Transverse colon (tissue), 4 donors: ENCODE results near the gene C11orf91. TPM values are rescaled to one million over a fixed set of nuclear protein-coding genes. Genes with fewer than 3 reads are reported as not detected.

Source experiments
- DNase-seq: peaks from one replicate; pipeline ENCODE4 v3.0.0-alpha.2; 2019
- H3K27ac ChIP-seq, 4 donors: fragments of 200-600 bp; sonication (generic); 2 replicates each; pipeline ENCODE4 v1.5.1; 2016 to 2018; ENCODE audit warnings: inconsistent platforms in 4 of 4
- H3K27me3 ChIP-seq: fragments of 200-600 bp; sonication (generic); 2 replicates; pipeline ENCODE4 v1.5.1; 2017; ENCODE audit warnings: inconsistent platforms
- H3K36me3 ChIP-seq, 4 donors: fragments of 200-600 bp; sonication (generic); 2 replicates each; pipeline ENCODE4 v1.5.1; 2017 to 2019; ENCODE audit warnings: inconsistent platforms in 4 of 4
- H3K4me1 ChIP-seq, 4 donors: fragments of 200-600 bp; sonication (generic); 2 replicates each; pipeline ENCODE4 v1.5.1; 2017 to 2020; ENCODE audit warnings: inconsistent platforms in 4 of 4
- H3K4me3 ChIP-seq, 4 donors: fragments of 200-600 bp; sonication (generic); 1 replicate in 1 of 4; 2 replicates in 3 of 4; pipeline versions ENCODE4 v1.5.1 to v1.6.1; 2017 to 2019; ENCODE audit warnings: inconsistent platforms in 4 of 4
- H3K9me3 ChIP-seq, 2 donors: fragments of 200-600 bp; sonication (generic); 2 replicates each; pipeline ENCODE4 v1.5.1; 2017 to 2019; ENCODE audit warnings: inconsistent platforms in 2 of 2
- EP300 ChIP-seq: sonication (generic); formaldehyde crosslinking; IDR thresholded peaks from one replicate; pipeline ENCODE4 v1.6.1; 2017; ENCODE audit warnings: antibody characterized with exemption, low read depth
- POLR2A ChIP-seq: fragments of 450-650 bp; IDR thresholded peaks from one replicate; pipeline ENCODE4 v1.6.1; 2016; ENCODE audit warnings: antibody characterized with exemption, mild to moderate bottlenecking, moderate library complexity
- POLR2AphosphoS5 ChIP-seq, 3 donors: sonication (generic); formaldehyde crosslinking; IDR thresholded peaks; one replicate each; pipeline ENCODE4 v1.6.1; 2016; ENCODE audit warnings: antibody characterized with exemption in 3 of 3
- WGBS, 2 donors: methylation state at CpG; one replicate each; pipeline ENCODE4 v1.1.5; 2018; ENCODE audit warnings: low coverage in 1 of 2; 5-methylcytosine and 5-hydroxymethylcytosine counted together
- in situ Hi-C, 4 donors: fragments of 200-750 bp; cut with MboI; loops; one replicate each; pipeline versions ENCODE4 v1.15.0 to v1.15.1; 2017; ENCODE audit warnings: low sequenced_read_pairs in 3 of 4, low pct_ligation_motif_present in 1 of 4, low pct_unique_long_range_greater_than_20kb in 1 of 4
- intact Hi-C: fragments of 100-400 bp; cut with DNase I; formaldehyde crosslinking; loops from one replicate; pipeline ENCODE4 v1.15.1; 2023; ENCODE audit warnings: low total_unique reads
- total RNA-seq, 4 donors: library from RNA; depleted of rRNA; stranded (reverse); fragments of >200 nt; gene quantifications; one replicate each; pipeline ENCODE4 v1.1.0, GENCODE V29; 2016
- TF ChIP-seq, protein P1 (sequence below), 5 experiments: fragments of 200-600 bp in 3 of 5; fragments of 450-650 bp in 2 of 5; sonication (generic) in 3 of 5; IDR thresholded peaks; 1 replicate in 2 of 5; 2 replicates in 3 of 5; pipeline ENCODE4 v1.5.1; 2016 to 2017; ENCODE audit warnings: antibody characterized with exemption in 5 of 5, inconsistent platforms in 3 of 5, mild to moderate bottlenecking in 2 of 5, moderate library complexity in 1 of 5

The C11orf91 gene
- total RNA-seq, 4 donors from 2014 or later: not detected

- H3K4me1 ChIP-seq: no peaks in the 10 kb centered on the region
- H3K9me3 ChIP-seq: no peaks in the 10 kb centered on the region
- no peaks in the 10 kb centered on the region for H3K36me3 ChIP-seq
- TF ChIP-seq POLR2A (no peak), EP300 (no peak), POLR2AphosphoS5 (IDR thresholded peaks at IDR 0.05) (no peak)
- TF ChIP-seq, protein P1, sequence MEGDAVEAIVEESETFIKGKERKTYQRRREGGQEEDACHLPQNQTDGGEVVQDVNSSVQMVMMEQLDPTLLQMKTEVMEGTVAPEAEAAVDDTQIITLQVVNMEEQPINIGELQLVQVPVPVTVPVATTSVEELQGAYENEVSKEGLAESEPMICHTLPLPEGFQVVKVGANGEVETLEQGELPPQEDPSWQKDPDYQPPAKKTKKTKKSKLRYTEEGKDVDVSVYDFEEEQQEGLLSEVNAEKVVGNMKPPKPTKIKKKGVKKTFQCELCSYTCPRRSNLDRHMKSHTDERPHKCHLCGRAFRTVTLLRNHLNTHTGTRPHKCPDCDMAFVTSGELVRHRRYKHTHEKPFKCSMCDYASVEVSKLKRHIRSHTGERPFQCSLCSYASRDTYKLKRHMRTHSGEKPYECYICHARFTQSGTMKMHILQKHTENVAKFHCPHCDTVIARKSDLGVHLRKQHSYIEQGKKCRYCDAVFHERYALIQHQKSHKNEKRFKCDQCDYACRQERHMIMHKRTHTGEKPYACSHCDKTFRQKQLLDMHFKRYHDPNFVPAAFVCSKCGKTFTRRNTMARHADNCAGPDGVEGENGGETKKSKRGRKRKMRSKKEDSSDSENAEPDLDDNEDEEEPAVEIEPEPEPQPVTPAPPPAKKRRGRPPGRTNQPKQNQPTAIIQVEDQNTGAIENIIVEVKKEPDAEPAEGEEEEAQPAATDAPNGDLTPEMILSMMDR (IDR thresholded peaks at IDR 0.05): no peak
- no peaks in the 10 kb centered on the region for H3K27me3 ChIP-seq
- intact Hi-C loops (no loop called here), in situ Hi-C loops (no loop called here)
- H3K4me3 ChIP-seq: no peak overlapping the region
- 50% methylated on average over 6 of the region's 6 CpGs; no CpG with 5 or more reads in 1 of the 2 donors for WGBS, 2 donors
- H3K27ac ChIP-seq: no peak overlapping the region
- no peak for DNase-seq
These were observed 48.6 kb downstream of the C11orf91 start for GRCh38 chr11:33651990-33652389.

GRCh38 chr11:33651555-33651954, 49.1 kb downstream of the C11orf91 start:
- H3K4me1 ChIP-seq: no peaks in the 10 kb centered on the region
- TF ChIP-seq POLR2AphosphoS5 (IDR thresholded peaks at IDR 0.05) (no peak), POLR2A (no peak), EP300 (no peak)
- TF ChIP-seq, protein P1 (IDR thresholded peaks at IDR 0.05): no peak
- in situ Hi-C loops: no loop called here
- intact Hi-C loops: no loop called here
- H3K36me3 ChIP-seq: no peaks in the 10 kb centered on the region
- 14 to 37% methylated on average over 1 to 4 of the region's 4 CpGs for WGBS, 2 donors
- H3K4me3 ChIP-seq: no peak overlapping the region
- DNase-seq: no peak
- H3K27me3 ChIP-seq: no peaks in the 10 kb centered on the region
- no peak overlapping the region for H3K27ac ChIP-seq
- H3K9me3 ChIP-seq: no peaks in the 10 kb centered on the region

GRCh38 chr11:33649944-33650343, 50.7 kb downstream of the C11orf91 start:
- H3K4me1 ChIP-seq: no peaks in the 10 kb centered on the region
- TF ChIP-seq POLR2A (no peak), POLR2AphosphoS5 (IDR thresholded peaks at IDR 0.05) (no peak), EP300 (no peak)
- TF ChIP-seq, protein P1 (IDR thresholded peaks at IDR 0.05): no peak
- H3K4me3 ChIP-seq: no peak overlapping the region
- no peaks in the 10 kb centered on the region for H3K9me3 ChIP-seq
- no peak for DNase-seq
- 86% methylated on average over 2 to 4 of the region's 4 CpGs for WGBS, 2 donors
- H3K27ac ChIP-seq: no peak overlapping the region
- no peaks in the 10 kb centered on the region for H3K36me3 ChIP-seq
- no peaks in the 10 kb centered on the region for H3K27me3 ChIP-seq
- in situ Hi-C loops: loop anchor here in 1 of 4 donors (10.0 kb wide), 1 partner anchor 55 kb away; no protein-coding TSS in a partner anchor
- intact Hi-C loops: no loop called here

Other genes starting within 250 kb of the C11orf91 start
- 100 to 1,000 TPM in 3 of 4 donors, 10 to 100 TPM in 1; 64.7 to 213 (median 170) TPM for gene CD59, start 35.6 kb upstream of the C11orf91 start, total RNA-seq
- gene FBXO3, start 73.7 kb upstream of the C11orf91 start, total RNA-seq: 10 to 100 TPM in 3 of 4 donors, 1 to 10 TPM in 1; 9.0 to 48.5 (median 30.7) TPM
- gene LMO2, start 191.2 kb upstream of the C11orf91 start, total RNA-seq: 10 to 100 TPM in 1 of 4 donors, 1 to 10 TPM in 3; 1.4 to 18.0 (median 4.0) TPM